Esophagus muscularis mucosa (tissue), 4 donors: ENCODE data around the gene PLPP6. TPM values are rescaled to one million over a fixed set of nuclear protein-coding genes. Genes with fewer than 3 reads are reported as not detected.

Experiments
- DNase-seq: peaks from one replicate; pipeline ENCODE4 v3.0.0-alpha.2; 2017; ENCODE audit errors: extremely low spot score
- H3K27ac ChIP-seq, 4 donors: fragments of 200-600 bp; sonication (generic); replicated peaks in 1 of 4; 1 replicate in 3 of 4; 2 replicates in 1 of 4; pipeline ENCODE4 v1.5.1; 2016 to 2019; ENCODE audit warnings: mild to moderate bottlenecking in 1 of 4
- H3K27me3 ChIP-seq, 4 donors: fragments of 200-600 bp; sonication (generic); one replicate each; pipeline versions ENCODE4 v1.5.1 to v1.6.0; 2016 to 2019
- H3K36me3 ChIP-seq, 4 donors: fragments of 200-600 bp; sonication (generic); one replicate each; pipeline ENCODE4 v1.5.1; 2016 to 2019
- H3K4me1 ChIP-seq, 4 donors: fragments of 200-600 bp; sonication (generic); one replicate each; pipeline ENCODE4 v1.5.1; 2016 to 2019
- H3K4me3 ChIP-seq, 4 donors: fragments of 200-600 bp; sonication (generic); 1 replicate in 2 of 4; 2 replicates in 2 of 4; pipeline ENCODE4 v1.5.1; 2016 to 2019; ENCODE audit warnings: mild to moderate bottlenecking in 4 of 4, moderate library complexity in 1 of 4
- H3K9me3 ChIP-seq, 4 donors: fragments of 200-600 bp; sonication (generic); 1 replicate in 3 of 4; 2 replicates in 1 of 4; pipeline ENCODE4 v1.5.1; 2016 to 2019
- CTCF ChIP-seq, 3 experiments: fragments of 200-600 bp in 2 of 3; fragments of 450-650 bp in 1 of 3; sonication (generic) in 2 of 3; IDR thresholded peaks; one replicate each; pipeline ENCODE4 v1.5.1; 2017 to 2019; ENCODE audit warnings: antibody characterized with exemption in 3 of 3, mild to moderate bottlenecking in 2 of 3, moderate library complexity in 1 of 3
- EP300 ChIP-seq: sonication (generic); formaldehyde crosslinking; IDR thresholded peaks from one replicate; pipeline ENCODE4 v1.6.1; 2017; ENCODE audit warnings: antibody characterized with exemption
- POLR2A ChIP-seq: fragments of 450-650 bp; IDR thresholded peaks from one replicate; pipeline ENCODE4 v1.6.1; 2017; ENCODE audit warnings: antibody characterized with exemption, moderate library complexity, mild to moderate bottlenecking, low read depth
- POLR2AphosphoS5 ChIP-seq, 2 donors: sonication (generic); formaldehyde crosslinking; IDR thresholded peaks; one replicate each; pipeline ENCODE4 v1.6.1; 2017; ENCODE audit warnings: antibody characterized with exemption in 2 of 2
- WGBS: methylation state at CpG from one replicate; pipeline ENCODE4 v1.1.5; 2018; 5-methylcytosine and 5-hydroxymethylcytosine counted together
- intact Hi-C: fragments of 100-400 bp; cut with DNase I; formaldehyde crosslinking; loops from one replicate; pipeline ENCODE4 v1.15.1; 2023
- total RNA-seq, 4 donors: library from RNA; depleted of rRNA; stranded (reverse); fragments of >200 nt; gene quantifications; one replicate each; pipeline versions ENCODE4 v1.1.0 to v1.2.1, GENCODE V29; 2016

PLPP6 gene
- total RNA-seq, 4 donors from 2014 or later, result 3.8 to 6.3 (median 6.2) TPM

- Histone ChIP-seq H3K4me1 (peaks cover 30 to 92% (median 85%) of the 10 kb centered on the region in 4 donors), H3K9me3 (no peaks in the 10 kb centered on the region), H3K36me3 (peaks cover 8 to 26% (median 16%) of the 10 kb centered on the region in 4 donors), H3K4me3 (no peak overlapping the region), H3K27ac (peak overlapping the region; percentile 49 to 68 (median 64)), H3K27me3 (no peaks in the 10 kb centered on the region)
- intact Hi-C loops, result no loop called here
- DNase-seq, result no peak
- TF ChIP-seq POLR2A (no peak), CTCF (IDR thresholded peaks at IDR 0.05) (no peak), POLR2AphosphoS5 (IDR thresholded peaks at IDR 0.05) (no peak), EP300 (no peak)
- WGBS, result 57% methylated on average over 4 of the region's 4 CpGs
Measured at GRCh38 chr9:4684820-4685219, 22.7 kb downstream of the PLPP6 start.

DNA sequence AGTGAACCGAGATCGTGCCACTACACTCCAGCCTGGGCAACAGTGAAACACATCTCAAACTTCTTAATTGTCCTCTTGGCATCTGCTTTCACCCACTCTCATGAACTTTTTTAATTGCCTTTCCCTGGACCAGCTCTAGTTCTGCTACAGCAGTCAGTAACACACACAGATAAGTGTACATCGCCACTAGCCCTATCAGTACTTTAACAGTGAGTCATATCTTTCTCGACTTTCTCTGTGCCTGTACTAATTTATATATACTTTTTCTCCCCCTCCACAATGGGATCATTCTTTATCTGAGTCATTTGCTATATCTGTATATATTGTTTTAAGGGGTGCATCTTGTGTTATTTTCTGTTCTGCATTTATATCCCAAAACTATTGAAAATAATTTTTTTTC lies 24.0 kb downstream of the PLPP6 start:
- no peaks in the 10 kb centered on the region for H3K27me3 ChIP-seq
- H3K4me3 ChIP-seq, result no peak overlapping the region
- H3K27ac ChIP-seq, result peak overlapping the region; percentile 49 to 68 (median 64)
- peaks cover 9 to 36% (median 26%) of the 10 kb centered on the region in 4 donors for H3K36me3 ChIP-seq
- 87% methylated on average over 4 of the region's 4 CpGs for WGBS
- DNase-seq, result no peak
- intact Hi-C loops, result no loop called here
- peaks cover 27 to 100% (median 88%) of the 10 kb centered on the region in 4 donors for H3K4me1 ChIP-seq
- H3K9me3 ChIP-seq, result no peaks in the 10 kb centered on the region
- TF ChIP-seq EP300, result no peak
- TF ChIP-seq POLR2AphosphoS5 (IDR thresholded peaks at IDR 0.05), result no peak
- TF ChIP-seq POLR2A, result no peak
- TF ChIP-seq CTCF (IDR thresholded peaks at IDR 0.05), result no peak

GRCh38 chr9:4686584-4686983 lies 24.5 kb downstream of the PLPP6 start:
- no peaks in the 10 kb centered on the region for H3K27me3 ChIP-seq
- no peak for DNase-seq
- intact Hi-C loops, result no loop called here
- peak overlapping the region; percentile 49 to 68 (median 64) for H3K27ac ChIP-seq
- peaks cover 9 to 41% (median 29%) of the 10 kb centered on the region in 4 donors for H3K36me3 ChIP-seq
- H3K9me3 ChIP-seq, result no peaks in the 10 kb centered on the region
- no peak for TF ChIP-seq EP300
- TF ChIP-seq POLR2A, result no peak
- no peak for TF ChIP-seq POLR2AphosphoS5 (IDR thresholded peaks at IDR 0.05)
- no peak for TF ChIP-seq CTCF (IDR thresholded peaks at IDR 0.05)
- peak overlapping the region in 1 of 4 donors; percentile 9 for H3K4me3 ChIP-seq
- H3K4me1 ChIP-seq, result peaks cover 24 to 100% (median 88%) of the 10 kb centered on the region in 4 donors
- WGBS, result 37% methylated on average over 1 of the region's 1 CpG

GRCh38 chr9:4689021-4689420 lies 26.9 kb downstream of the PLPP6 start:
- Histone ChIP-seq H3K27me3 (no peaks in the 10 kb centered on the region), H3K27ac (peak overlapping the region in 3 of 4 donors; percentile 23 to 68 (median 64)), H3K4me1 (peaks cover 20 to 100% (median 76%) of the 10 kb centered on the region in 4 donors), H3K36me3 (peaks cover 9 to 56% (median 31%) of the 10 kb centered on the region in 4 donors), H3K4me3 (no peak overlapping the region), H3K9me3 (no peaks in the 10 kb centered on the region)
- 78% methylated on average over 2 of the region's 2 CpGs for WGBS
- intact Hi-C loops, result no loop called here
- DNase-seq, result no peak
- TF ChIP-seq POLR2AphosphoS5 (IDR thresholded peaks at IDR 0.05) (no peak), EP300 (no peak), POLR2A (no peak), CTCF (IDR thresholded peaks at IDR 0.05) (no peak)

- peak overlapping the region in 3 of 4 donors; percentile 7 to 68 (median 23) for H3K27ac ChIP-seq
- intact Hi-C loops, result no loop called here
- no peak overlapping the region for H3K4me3 ChIP-seq
- no peak for DNase-seq
- no peaks in the 10 kb centered on the region for H3K27me3 ChIP-seq
- TF ChIP-seq POLR2AphosphoS5 (IDR thresholded peaks at IDR 0.05) (no peak), CTCF (IDR thresholded peaks at IDR 0.05) (no peak), EP300 (no peak)
- WGBS, result 88% methylated on average over 1 of the region's 1 CpG
- H3K4me1 ChIP-seq, result peaks cover 20 to 99% (median 72%) of the 10 kb centered on the region in 4 donors
- no peaks in the 10 kb centered on the region for H3K9me3 ChIP-seq
- H3K36me3 ChIP-seq, result peaks cover 9 to 62% (median 33%) of the 10 kb centered on the region in 4 donors
Measured at GRCh38 chr9:4689687-4690104, 27.6 kb downstream of the PLPP6 start.
